Thyroid gland (tissue), 4 donors: Measurements from ENCODE around the gene UBE2H.

Source experiments
- CTCF ChIP-seq, 6 experiments: fragments of 200-600 bp in 3 of 6; fragments of 450-650 bp in 3 of 6; sonication (generic) in 3 of 6; IDR thresholded peaks; one replicate each; pipeline ENCODE4 v1.5.1; 2016 to 2019; ENCODE audit warnings: antibody characterized with exemption in 6 of 6, mild to moderate bottlenecking in 2 of 6, inconsistent platforms in 1 of 6, moderate library complexity in 1 of 6
- POLR2A ChIP-seq, 2 donors: fragments of 450-650 bp; IDR thresholded peaks; one replicate each; pipeline ENCODE4 v1.6.1; 2017; ENCODE audit warnings: antibody characterized with exemption in 2 of 2, mild to moderate bottlenecking in 2 of 2, moderate library complexity in 1 of 2

- TF ChIP-seq CTCF (IDR thresholded peaks at IDR 0.05) (no peak), POLR2A (IDR thresholded peaks at IDR 0.05) (no peak)
Observed at GRCh38 chr7:129903935-129904334, 48.8 kb downstream of the UBE2H start.
